GM18861 (cell line): Measurements from ENCODE around the gene HEPACAM.

ENCODE experiments used
- ATAC-seq: cut with Tn5 transposase; IDR thresholded peaks from one replicate; pipeline ENCODE4 v1.9.1; 2021; ENCODE audit not compliant: unreplicated experiment

Gene HEPACAM

GRCh38 chr11:124869856-124870387 is 65.9 kb downstream of the HEPACAM start:
- no peak for ATAC-seq

- no peak for ATAC-seq
These were observed 66.5 kb downstream of the HEPACAM start for GRCh38 chr11:124869331-124869730.
